Osteocyte (in vitro differentiated cells): ENCODE measurements around the gene LAMA5. TPM values are rescaled to one million over a fixed set of nuclear protein-coding genes. Genes with fewer than 3 reads are reported as not detected.

Source experiments
- DNase-seq: peaks from one replicate; pipeline ENCODE4 v3.0.0; 2021; ENCODE audit warnings: mixed read lengths; ENCODE audit not compliant: unreplicated experiment; ENCODE audit errors: extremely low spot score
- H3K27ac Mint-ChIP-seq: one replicate; pipeline ENCODE4 v1.8.0; 2021; ENCODE audit warnings: mild to moderate bottlenecking, mixed read lengths; ENCODE audit not compliant: unreplicated experiment
- H3K27me3 Mint-ChIP-seq: one replicate; pipeline ENCODE4 v1.8.0; 2021; ENCODE audit warnings: mixed read lengths; ENCODE audit not compliant: unreplicated experiment
- H3K36me3 Mint-ChIP-seq: one replicate; pipeline ENCODE4 v1.8.0; 2021; ENCODE audit warnings: mixed read lengths; ENCODE audit not compliant: unreplicated experiment
- H3K4me1 Mint-ChIP-seq: one replicate; pipeline ENCODE4 v1.8.0; 2021; ENCODE audit warnings: mixed read lengths; ENCODE audit not compliant: unreplicated experiment
- H3K4me3 Mint-ChIP-seq: one replicate; pipeline ENCODE4 v1.8.0; 2021; ENCODE audit warnings: mild to moderate bottlenecking, moderate library complexity, mixed read lengths; ENCODE audit not compliant: unreplicated experiment
- H3K9me3 Mint-ChIP-seq: one replicate; pipeline ENCODE4 v1.8.0; 2021; ENCODE audit warnings: mixed read lengths; ENCODE audit not compliant: unreplicated experiment
- total RNA-seq: library from RNA; stranded (reverse); gene quantifications from 2 replicates; pipeline ENCODE4 v1.2.1, GENCODE V29; 2021
- TF ChIP-seq, protein P1 (sequence below): fragments of 200-600 bp; sonication (generic); IDR thresholded peaks from 2 replicates; pipeline ENCODE4 v1.5.0; 2021; ENCODE audit warnings: antibody characterized with exemption, mild to moderate bottlenecking, moderate library complexity

Gene LAMA5
- total RNA-seq, 1 donor from 2014 or later = 201 TPM

DNA sequence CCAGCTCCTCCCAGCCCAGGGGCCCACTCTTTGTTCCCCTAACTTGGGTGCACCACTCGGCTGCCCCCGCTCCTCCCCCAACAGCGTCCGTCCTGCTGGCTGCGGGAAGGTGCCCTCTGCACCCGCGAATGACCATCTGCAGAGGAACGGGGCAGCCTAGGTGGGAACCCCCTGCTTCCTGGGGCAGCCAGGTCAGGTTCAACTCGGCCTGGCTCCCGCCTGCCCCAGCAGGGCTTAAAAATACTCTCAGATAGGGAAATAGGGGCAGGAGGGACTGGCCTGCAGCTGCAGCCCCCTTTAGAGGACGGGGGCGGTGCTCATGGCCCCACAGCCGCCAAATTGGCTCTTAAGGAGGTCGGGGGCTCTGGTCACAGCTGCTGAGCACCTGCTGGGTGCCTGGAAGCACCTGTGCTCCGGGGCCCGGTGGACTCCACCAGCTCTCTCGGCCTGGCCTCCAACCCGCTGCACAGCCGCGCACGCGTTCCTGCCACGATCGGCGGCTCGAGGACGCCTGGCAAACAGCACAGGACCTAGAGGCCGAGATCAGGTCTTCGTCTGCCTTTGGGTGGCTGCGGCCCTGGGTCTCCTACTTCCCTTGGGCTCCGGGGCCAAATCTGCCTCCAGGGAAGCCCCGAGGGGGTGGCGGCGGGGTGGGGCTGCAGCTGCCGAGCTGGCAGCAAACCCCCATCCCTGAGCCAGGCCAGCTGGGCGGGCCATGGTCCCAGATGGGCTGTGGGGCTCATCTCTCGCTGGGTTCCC, 700 bp upstream of the LAMA5 start:
- Mint-ChIP-seq H3K9me3 (no peaks in the 10 kb centered on the region), H3K27me3 (no peaks in the 10 kb centered on the region), H3K36me3 (no peaks in the 10 kb centered on the region), H3K4me3 (peak overlapping the region; percentile 60), H3K4me1 (peaks cover 53% of the 10 kb centered on the region), H3K27ac (peak overlapping the region; percentile 31)
- DNase-seq = no peak
- TF ChIP-seq, protein P1, sequence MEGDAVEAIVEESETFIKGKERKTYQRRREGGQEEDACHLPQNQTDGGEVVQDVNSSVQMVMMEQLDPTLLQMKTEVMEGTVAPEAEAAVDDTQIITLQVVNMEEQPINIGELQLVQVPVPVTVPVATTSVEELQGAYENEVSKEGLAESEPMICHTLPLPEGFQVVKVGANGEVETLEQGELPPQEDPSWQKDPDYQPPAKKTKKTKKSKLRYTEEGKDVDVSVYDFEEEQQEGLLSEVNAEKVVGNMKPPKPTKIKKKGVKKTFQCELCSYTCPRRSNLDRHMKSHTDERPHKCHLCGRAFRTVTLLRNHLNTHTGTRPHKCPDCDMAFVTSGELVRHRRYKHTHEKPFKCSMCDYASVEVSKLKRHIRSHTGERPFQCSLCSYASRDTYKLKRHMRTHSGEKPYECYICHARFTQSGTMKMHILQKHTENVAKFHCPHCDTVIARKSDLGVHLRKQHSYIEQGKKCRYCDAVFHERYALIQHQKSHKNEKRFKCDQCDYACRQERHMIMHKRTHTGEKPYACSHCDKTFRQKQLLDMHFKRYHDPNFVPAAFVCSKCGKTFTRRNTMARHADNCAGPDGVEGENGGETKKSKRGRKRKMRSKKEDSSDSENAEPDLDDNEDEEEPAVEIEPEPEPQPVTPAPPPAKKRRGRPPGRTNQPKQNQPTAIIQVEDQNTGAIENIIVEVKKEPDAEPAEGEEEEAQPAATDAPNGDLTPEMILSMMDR = no peak

DNA sequence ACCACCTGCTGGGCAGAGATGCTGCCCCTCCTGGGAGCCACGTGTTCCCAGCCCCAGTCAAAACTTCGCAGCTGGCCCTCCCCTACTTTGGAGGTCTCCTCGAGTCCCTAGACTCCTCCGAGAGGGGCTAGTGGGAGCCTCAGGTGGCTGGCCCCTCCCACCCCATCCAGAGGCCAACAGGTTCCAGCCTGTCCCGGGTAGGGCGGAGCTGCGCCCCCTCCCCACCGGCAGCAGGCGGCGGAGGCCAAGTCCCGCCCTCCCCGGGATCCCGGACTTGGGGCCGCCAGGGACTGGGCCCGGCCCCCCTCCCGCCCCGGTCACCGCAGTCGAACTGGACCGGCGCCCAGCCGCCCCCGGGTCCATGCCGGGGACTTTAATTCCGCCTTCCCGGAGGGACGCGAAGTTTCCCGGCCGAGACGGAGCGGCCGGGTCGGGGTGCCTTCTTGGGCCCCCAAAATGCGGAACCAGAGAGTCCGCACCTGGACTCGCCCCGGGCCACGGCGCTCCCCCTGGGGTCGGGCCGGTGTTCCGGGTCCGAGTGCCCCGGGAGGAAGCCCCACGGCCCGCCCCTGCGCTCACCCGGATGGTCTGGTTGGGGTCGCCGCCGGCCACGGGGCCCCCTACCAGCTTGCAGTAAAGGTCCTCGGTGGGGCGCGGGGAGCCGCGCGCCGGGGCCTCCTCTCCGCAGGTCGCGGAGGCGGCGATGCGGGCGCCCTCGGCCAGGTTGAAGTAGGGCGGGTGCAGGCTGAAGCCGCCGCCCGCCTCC, 559 bp downstream of the LAMA5 start:
- Mint-ChIP-seq H3K27ac (no peak overlapping the region), H3K4me1 (peaks cover 60% of the 10 kb centered on the region), H3K9me3 (no peaks in the 10 kb centered on the region), H3K27me3 (no peaks in the 10 kb centered on the region), H3K4me3 (peak overlapping the region; percentile 65), H3K36me3 (no peaks in the 10 kb centered on the region)
- DNase-seq = no peak
- TF ChIP-seq, protein P1 = no peak

DNA sequence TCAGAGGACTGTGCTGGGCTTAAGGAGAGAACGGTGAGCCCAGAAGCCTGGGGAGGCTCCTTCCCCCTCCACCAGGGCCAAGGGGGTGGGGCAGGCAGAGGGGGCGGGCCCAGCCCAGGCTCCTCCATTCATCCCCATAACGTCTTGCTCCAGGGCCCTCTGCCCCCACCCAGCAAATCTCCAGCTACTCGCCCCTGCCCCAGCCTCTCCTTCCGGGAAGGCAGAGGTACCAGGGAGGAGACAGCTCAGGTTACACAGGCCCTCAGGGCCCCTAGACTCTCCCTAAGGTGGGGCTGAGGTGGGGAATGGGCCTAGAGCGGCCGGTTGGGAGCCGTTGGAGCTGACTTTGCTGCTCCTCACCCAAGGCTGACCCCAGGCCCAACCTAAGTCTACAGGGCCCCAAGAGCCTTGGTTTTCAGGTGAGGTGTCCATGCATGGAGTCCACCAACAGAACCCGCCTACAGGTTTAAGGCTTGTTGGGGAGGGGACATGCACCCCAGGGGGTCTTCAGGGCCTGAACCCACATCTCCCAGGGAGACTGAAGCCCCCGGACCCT, 1.2 kb downstream of the LAMA5 start:
- no peaks in the 10 kb centered on the region for H3K9me3 Mint-ChIP-seq
- H3K36me3 Mint-ChIP-seq = no peaks in the 10 kb centered on the region
- peaks cover 61% of the 10 kb centered on the region for H3K4me1 Mint-ChIP-seq
- no peaks in the 10 kb centered on the region for H3K27me3 Mint-ChIP-seq
- no peak for DNase-seq
- peak overlapping the region; percentile 65 for H3K4me3 Mint-ChIP-seq
- no peak overlapping the region for H3K27ac Mint-ChIP-seq
- TF ChIP-seq, protein P1 = no peak

DNA sequence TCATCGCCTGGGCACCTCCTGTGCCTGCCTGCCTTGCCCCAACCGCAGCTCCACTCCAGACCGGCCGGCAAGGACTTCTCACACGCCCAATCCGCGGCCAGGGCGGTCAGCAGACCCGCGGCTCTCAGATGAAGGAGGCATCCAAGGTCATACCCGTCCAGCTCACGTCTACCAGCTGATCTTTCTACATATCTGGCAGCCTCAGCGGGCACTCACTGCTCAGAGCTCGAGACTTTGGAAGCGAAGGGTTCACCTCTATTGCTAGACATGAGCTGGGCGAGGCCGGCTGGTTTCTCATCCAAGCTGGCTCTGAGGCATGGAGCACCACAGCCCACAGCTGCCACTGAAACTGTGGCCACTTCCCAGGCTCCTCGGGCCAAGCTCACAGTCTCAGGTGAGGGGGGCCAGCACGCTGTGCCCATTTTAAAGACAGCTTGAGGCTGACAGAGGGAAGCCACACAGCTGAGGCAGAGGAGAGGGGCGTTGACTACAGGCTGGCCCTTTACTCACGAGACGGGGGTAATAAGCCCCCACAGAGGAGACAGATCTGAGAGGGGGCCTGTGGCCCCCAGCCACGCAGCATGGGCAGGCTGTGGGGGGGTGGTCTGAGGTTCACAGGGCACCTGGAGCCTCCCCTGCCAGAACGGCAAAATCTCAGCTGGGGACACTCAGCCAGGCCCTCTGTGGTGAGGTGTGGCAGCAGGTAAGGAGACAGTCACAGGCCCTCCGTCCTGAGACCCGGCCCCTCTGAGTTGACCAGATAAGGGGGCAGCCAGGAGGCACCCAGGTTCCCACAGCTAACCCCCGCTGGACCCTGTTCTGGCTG, 2.0 kb downstream of the LAMA5 start:
- no peak overlapping the region for H3K27ac Mint-ChIP-seq
- H3K4me1 Mint-ChIP-seq = peaks cover 56% of the 10 kb centered on the region
- no peaks in the 10 kb centered on the region for H3K36me3 Mint-ChIP-seq

More for the DNA sequence above, 2.0 kb downstream of the LAMA5 start:
- TF ChIP-seq, protein P1 = no peak
- no peaks in the 10 kb centered on the region for H3K27me3 Mint-ChIP-seq
- DNase-seq = no peak
- peak overlapping the region; percentile 65 for H3K4me3 Mint-ChIP-seq
- H3K9me3 Mint-ChIP-seq = no peaks in the 10 kb centered on the region
